ENCODE results near the gene SETD3.

Gene SETD3

GRCh38 chr14:99389174-99389826, 91.4 kb downstream of the SETD3 start:
- DNase-seq = no peak

- no peak for DNase-seq
Observed at GRCh38 chr14:99388286-99388685, 92.4 kb downstream of the SETD3 start.

DNA sequence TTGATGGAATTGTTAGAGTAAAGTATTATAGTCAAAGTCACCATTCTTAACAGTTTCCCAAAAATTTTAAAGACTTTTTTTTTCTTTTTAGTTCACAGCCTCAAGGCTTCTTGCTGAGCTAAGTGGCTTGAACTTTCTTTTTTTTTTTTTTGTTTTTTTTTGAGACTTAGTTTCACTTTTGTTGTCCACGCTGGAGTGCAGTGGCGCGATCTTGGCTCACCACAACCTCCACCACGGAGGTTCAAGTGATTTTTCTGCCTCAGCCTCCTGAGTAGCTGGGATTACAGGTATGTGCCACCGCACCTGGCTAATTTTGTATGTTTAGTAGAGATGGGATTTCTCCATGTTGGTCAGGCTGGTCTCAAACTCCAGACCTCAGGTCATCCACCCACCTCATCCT, 92.8 kb downstream of the SETD3 start:
- no peak for DNase-seq

GRCh38 chr14:99384450-99385417, 95.9 kb downstream of the SETD3 start:
- no peak for DNase-seq

- no peak for DNase-seq
Observed at GRCh38 chr14:99383472-99384449, 96.9 kb downstream of the SETD3 start.

GRCh38 chr14:99382781-99383471, 97.7 kb downstream of the SETD3 start:
- no peak for DNase-seq

- DNase-seq = no peak
Observed at GRCh38 chr14:99382071-99382470, 98.6 kb downstream of the SETD3 start.

GRCh38 chr14:99381688-99382060, 99.0 kb downstream of the SETD3 start:
- DNase-seq = no peak

DNA sequence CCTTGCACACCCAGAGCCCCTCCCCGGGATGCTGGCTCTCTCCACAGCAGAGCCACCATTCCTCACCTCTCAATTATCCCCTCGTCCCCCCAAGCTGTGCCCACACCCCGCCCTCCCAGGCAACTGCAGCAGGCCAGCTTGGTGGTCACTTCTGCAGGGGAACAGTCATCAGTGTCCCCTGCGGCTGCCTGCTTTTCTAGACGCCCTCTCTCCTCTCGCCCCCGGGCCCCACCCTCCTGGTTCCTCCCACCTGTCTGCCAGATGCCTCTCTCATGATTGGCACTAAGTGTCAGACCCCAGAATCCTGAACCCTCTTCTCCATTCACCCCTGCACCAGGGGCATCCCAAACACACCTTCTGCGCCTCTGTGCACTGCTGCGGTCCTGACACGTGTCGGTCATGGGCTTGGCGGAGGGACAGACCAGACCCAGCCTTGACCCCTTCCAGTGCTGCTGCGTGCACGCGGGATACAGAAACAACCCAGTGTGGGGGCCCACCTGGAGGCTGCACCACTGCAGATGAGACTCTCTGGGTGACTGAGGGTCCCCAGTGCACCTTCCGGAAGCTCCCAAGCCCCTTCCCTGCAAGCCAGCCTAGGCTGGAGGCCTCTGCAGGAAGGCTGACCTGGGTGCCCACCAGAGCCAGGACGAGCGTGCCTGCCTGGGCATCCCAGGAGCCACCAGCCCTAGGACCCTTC, 99.5 kb downstream of the SETD3 start:
- no peak for DNase-seq

- no peak for DNase-seq
Observed at GRCh38 chr14:99380402-99380801, 100.3 kb downstream of the SETD3 start.

DNA sequence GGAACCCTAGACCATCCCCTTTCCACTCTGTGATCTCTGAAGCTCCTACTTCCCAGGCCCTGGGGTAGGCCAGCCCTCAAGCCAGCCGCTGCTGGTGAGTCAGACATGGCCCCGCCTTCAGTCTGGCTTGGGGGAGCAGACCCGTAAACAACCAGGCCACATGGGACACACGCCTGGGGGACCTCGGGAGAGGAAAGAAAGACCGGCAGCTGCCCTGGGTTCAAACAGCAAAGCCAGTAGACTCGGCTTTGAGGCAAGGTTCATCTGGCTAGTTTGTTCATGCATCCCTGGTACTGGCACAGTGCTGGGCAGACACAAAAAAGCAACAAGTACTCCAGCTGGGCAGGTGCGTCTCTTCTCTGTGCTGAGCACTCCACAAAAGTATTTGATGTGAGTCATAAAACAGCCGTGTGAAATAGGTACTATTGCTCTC, 101.9 kb downstream of the SETD3 start:
- DNase-seq = no peak

- DNase-seq = no peak
Observed at GRCh38 chr14:99377951-99378350, 102.7 kb downstream of the SETD3 start.

GRCh38 chr14:99374964-99375363, 105.7 kb downstream of the SETD3 start:
- no peak for DNase-seq

GRCh38 chr14:99363616-99364290, 116.9 kb downstream of the SETD3 start:
- no peak for DNase-seq

DNA sequence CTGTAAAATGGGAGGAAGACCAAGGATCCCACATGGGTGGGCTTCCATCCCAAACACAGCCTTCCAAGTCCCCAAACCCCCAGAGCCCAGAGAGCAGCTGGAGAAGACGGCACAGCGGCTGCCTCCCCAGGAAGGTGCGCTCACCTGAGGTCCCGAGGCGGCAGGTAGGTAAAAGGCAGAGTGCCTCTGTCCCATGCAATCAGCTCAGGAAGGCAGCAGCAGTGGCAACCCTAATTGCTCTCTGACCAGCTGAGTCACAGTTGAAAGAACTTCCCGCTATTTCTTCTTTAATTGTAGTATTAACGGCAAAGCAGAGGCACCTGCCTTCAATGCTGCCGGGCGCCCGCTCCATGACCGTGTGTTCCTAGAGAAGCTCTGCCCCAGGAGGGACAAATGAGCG, 117.6 kb downstream of the SETD3 start:
- no peak for DNase-seq

GRCh38 chr14:99361596-99362215, 119.0 kb downstream of the SETD3 start:
- DNase-seq = no peak

GRCh38 chr14:99360774-99361595, 119.7 kb downstream of the SETD3 start:
- DNase-seq = no peak

- no peak for DNase-seq
Observed at GRCh38 chr14:99359906-99360305, 120.8 kb downstream of the SETD3 start.

DNA sequence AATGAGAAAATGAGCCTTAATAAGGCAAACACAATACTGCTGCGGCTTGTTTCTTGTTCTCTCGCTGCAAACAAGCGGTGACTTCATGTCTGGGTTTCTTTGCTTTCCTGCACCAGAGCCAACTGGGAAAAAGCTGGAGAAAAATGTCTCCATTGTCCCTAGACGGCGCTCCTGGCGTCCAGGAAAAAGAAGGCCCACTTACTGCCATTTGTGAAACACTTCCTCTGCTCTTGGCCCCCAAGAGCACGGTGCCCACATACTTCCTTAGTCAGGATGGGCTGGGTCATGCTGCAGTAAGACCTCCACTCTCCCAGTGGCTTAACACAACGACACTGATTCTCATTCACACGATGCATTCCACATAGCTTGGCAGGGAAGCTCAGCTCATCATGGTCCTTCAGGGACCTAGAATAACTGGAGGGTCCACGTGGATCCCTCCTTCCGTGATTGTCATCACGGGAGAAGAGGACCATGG, 122.7 kb downstream of the SETD3 start:
- no peak for DNase-seq
